HEK293 (cell line): ENCODE data around the gene N4BP2L1.

ENCODE experiments used
- CTCF ChIA-PET: fragments of 350-600 bp; formaldehyde crosslinking; extraction: SDS; loops from one replicate; lab custom pipeline; 2021; ENCODE audit warnings: antibody characterized with exemption; lab: Yijun Ruan, JAX
- POLR2A ChIA-PET: fragments of 300-600 bp; formaldehyde crosslinking; extraction: SDS; loops from one replicate; lab custom pipeline; 2020; ENCODE audit warnings: antibody characterized with exemption, inconsistent platforms; lab: Yijun Ruan, JAX
- H3K27ac ChIP-seq: fragments of 200-500 bp; sonication (Bioruptor generic); 2 replicates; pipeline ENCODE4 v1.5.1; 2014; ENCODE audit warnings: low read depth, low read length, control low read depth, inconsistent platforms; ENCODE audit errors: extremely low read depth
- H3K36me3 ChIP-seq, 2 experiments: fragments of 200-500 bp in 1 of 2; sonication (Bioruptor generic) in 1 of 2; 1 replicate in 1 of 2; 2 replicates in 1 of 2; pipeline ENCODE4 v1.5.1; 2014 to 2017; ENCODE audit warnings: inconsistent platforms in 2 of 2, low read length in 2 of 2; ENCODE audit not compliant: control insufficient read depth in 2 of 2, insufficient read depth in 1 of 2
- H3K4me1 ChIP-seq: fragments of 200-500 bp; sonication (Bioruptor generic); 2 replicates; pipeline ENCODE4 v1.5.1; 2014; ENCODE audit warnings: mild to moderate bottlenecking, low read length, inconsistent platforms; ENCODE audit not compliant: control insufficient read depth, insufficient read depth
- H3K4me3 ChIP-seq: 2 replicates; pipeline ENCODE4 v1.5.1; 2011; ENCODE audit warnings: low read depth, mild to moderate bottlenecking, control low read depth, low read length, moderate library complexity
- H3K9me3 ChIP-seq: fragments of 200-500 bp; sonication (Bioruptor generic); 2 replicates; pipeline ENCODE4 v1.5.1; 2014; ENCODE audit warnings: low read depth, low read length, inconsistent platforms; ENCODE audit not compliant: control insufficient read depth, insufficient read depth
- INSM2 ChIP-seq: fragments of 450-650 bp; formaldehyde crosslinking; IDR thresholded peaks from 2 replicates; pipeline ENCODE4 v1.5.1; 2016; ENCODE audit warnings: missing biosample characterization, missing genetic modification characterization
- KLF16 ChIP-seq: fragments of 450-650 bp; formaldehyde crosslinking; IDR thresholded peaks from 2 replicates; pipeline ENCODE4 v1.5.1; 2017; ENCODE audit warnings: missing biosample characterization, missing genetic modification characterization
- PBX3 ChIP-seq: sonication (generic); formaldehyde crosslinking; IDR thresholded peaks from 2 replicates; pipeline ENCODE4 v1.8.1; 2022; ENCODE audit warnings: mild to moderate bottlenecking, moderate library complexity, missing genetic modification reagents
- SP3 ChIP-seq: fragments of 450-650 bp; formaldehyde crosslinking; IDR thresholded peaks from 2 replicates; pipeline ENCODE4 v1.5.1; 2016; ENCODE audit warnings: missing biosample characterization, missing genetic modification characterization
- ZBTB48 ChIP-seq: fragments of 450-650 bp; formaldehyde crosslinking; IDR thresholded peaks from 2 replicates; pipeline ENCODE4 v1.5.1; 2016; ENCODE audit warnings: missing biosample characterization, missing genetic modification characterization
- ZFP69B ChIP-seq: fragments of 450-650 bp; formaldehyde crosslinking; IDR thresholded peaks from 2 replicates; pipeline ENCODE4 v1.5.1; 2016; ENCODE audit warnings: missing biosample characterization, missing genetic modification characterization
- ZNF18 ChIP-seq: fragments of 450-650 bp; formaldehyde crosslinking; IDR thresholded peaks from 2 replicates; pipeline ENCODE4 v1.5.1; 2016; ENCODE audit warnings: missing biosample characterization, missing genetic modification characterization
- ZNF214 ChIP-seq: fragments of 450-650 bp; formaldehyde crosslinking; IDR thresholded peaks from 2 replicates; pipeline ENCODE4 v1.5.1; 2017; ENCODE audit warnings: missing biosample characterization, mild to moderate bottlenecking, missing genetic modification characterization, borderline replicate concordance
- ZNF394 ChIP-seq: fragments of 450-650 bp; formaldehyde crosslinking; IDR thresholded peaks from 2 replicates; pipeline ENCODE4 v1.5.1; 2016; ENCODE audit warnings: missing biosample characterization, missing genetic modification characterization, mild to moderate bottlenecking, moderate library complexity, borderline replicate concordance
- ZNF398 ChIP-seq: fragments of 450-650 bp; formaldehyde crosslinking; IDR thresholded peaks from 2 replicates; pipeline ENCODE4 v1.5.1; 2017; ENCODE audit warnings: missing biosample characterization, missing genetic modification characterization
- ZNF416 ChIP-seq: fragments of 450-650 bp; formaldehyde crosslinking; IDR thresholded peaks from 2 replicates; pipeline ENCODE4 v1.5.1; 2016; ENCODE audit warnings: missing biosample characterization, missing genetic modification characterization
- ZNF544 ChIP-seq: fragments of 450-650 bp; formaldehyde crosslinking; IDR thresholded peaks from 2 replicates; pipeline ENCODE4 v1.5.0; 2017; ENCODE audit warnings: missing biosample characterization, missing genetic modification characterization
- ZNF560 ChIP-seq: fragments of 450-650 bp; formaldehyde crosslinking; IDR thresholded peaks from 2 replicates; pipeline ENCODE4 v1.5.1; 2017; ENCODE audit warnings: missing biosample characterization, missing genetic modification characterization, borderline replicate concordance
- ZNF561 ChIP-seq: fragments of 450-650 bp; IDR thresholded peaks from 2 replicates; pipeline ENCODE4 v1.5.1; 2018; ENCODE audit warnings: missing biosample characterization, missing genetic modification characterization, borderline replicate concordance
- ZNF664 ChIP-seq: fragments of 450-650 bp; formaldehyde crosslinking; IDR thresholded peaks from 2 replicates; pipeline ENCODE4 v1.5.1; 2016; ENCODE audit warnings: missing biosample characterization, missing genetic modification characterization
- ZNF677 ChIP-seq: fragments of 450-650 bp; IDR thresholded peaks from 2 replicates; pipeline ENCODE4 v1.5.0; 2018; ENCODE audit warnings: missing biosample characterization, mild to moderate bottlenecking, missing genetic modification characterization, moderate library complexity
- ZNF791 ChIP-seq: fragments of 450-650 bp; formaldehyde crosslinking; IDR thresholded peaks from 2 replicates; pipeline ENCODE4 v1.5.1; 2016; ENCODE audit warnings: missing biosample characterization, missing genetic modification characterization

N4BP2L1 gene

GRCh38 chr13:32378012-32378411, 49.9 kb downstream of the N4BP2L1 start (continued):
- TF ChIP-seq ZFP69B (tag by site-specific recombination), result no peak
- TF ChIP-seq, all 188 proteins: peak for 0

- ChIA-PET CTCF (interaction anchor here (1.0 kb wide), 1 partner anchor 274 kb away, joined by 3 read pairs; no protein-coding TSS in a partner anchor), POLR2A (interaction anchor here (1.5 kb wide), 1 partner anchor 61 kb away, joined by 3 read pairs; the partner anchor contains the start of genes BRCA2 and ZAR1L)
- no peaks in the 10 kb centered on the region for H3K4me1 ChIP-seq
- H3K27ac ChIP-seq, result no peak overlapping the region
- no peak overlapping the region for H3K4me3 ChIP-seq
- no peak for TF ChIP-seq KLF16 (tag by site-specific recombination)
- no peak for TF ChIP-seq ZNF214
- no peak for TF ChIP-seq ZNF560
- TF ChIP-seq ZNF561 (tag by site-specific recombination), result no peak
- TF ChIP-seq ZNF791, result no peak
- no peak for TF ChIP-seq SP3 (tag by site-specific recombination)
- TF ChIP-seq ZNF677 (tag by site-specific recombination), result no peak
- TF ChIP-seq ZNF544 (tag by site-specific recombination), result no peak
- no peak for TF ChIP-seq ZNF18 (tag by site-specific recombination)
- no peak for TF ChIP-seq ZBTB48
- TF ChIP-seq ZNF416 (tag by site-specific recombination), result no peak
- no peak for TF ChIP-seq INSM2
- TF ChIP-seq ZNF394, result no peak
- no peaks in the 10 kb centered on the region for H3K9me3 ChIP-seq
- peaks cover 0 to 54% of the 10 kb centered on the region in 2 experiments; a peak in 2 of 3 replicates for H3K36me3 ChIP-seq
Observed at GRCh38 chr13:32376642-32377415, 51.1 kb downstream of the N4BP2L1 start.

GRCh38 chr13:32370805-32371204, 57.1 kb downstream of the N4BP2L1 start:
- peaks cover 0 to 44% of the 10 kb centered on the region in 2 experiments; a peak in 2 of 3 replicates for H3K36me3 ChIP-seq

More at GRCh38 chr13:32370805-32371204, 57.1 kb downstream of the N4BP2L1 start:
- H3K27ac ChIP-seq, result no peak overlapping the region
- H3K4me1 ChIP-seq, result no peaks in the 10 kb centered on the region
- TF ChIP-seq ZNF664 (tag by site-specific recombination), result no peak
- no peak for TF ChIP-seq PBX3
- TF ChIP-seq ZNF398 (tag by site-specific recombination), result no peak
- H3K4me3 ChIP-seq, result no peak overlapping the region
- ChIA-PET POLR2A (no interaction called here), CTCF (no interaction called here)
- no peaks in the 10 kb centered on the region for H3K9me3 ChIP-seq
